ENCODE measurements around the gene BRINP3. TPM values are rescaled to one million over a fixed set of nuclear protein-coding genes. Genes with fewer than 3 reads are reported as not detected.

BRINP3 gene
- total and polyA plus RNA-seq, 3 experiments from 2014 or later: not detected

DNA sequence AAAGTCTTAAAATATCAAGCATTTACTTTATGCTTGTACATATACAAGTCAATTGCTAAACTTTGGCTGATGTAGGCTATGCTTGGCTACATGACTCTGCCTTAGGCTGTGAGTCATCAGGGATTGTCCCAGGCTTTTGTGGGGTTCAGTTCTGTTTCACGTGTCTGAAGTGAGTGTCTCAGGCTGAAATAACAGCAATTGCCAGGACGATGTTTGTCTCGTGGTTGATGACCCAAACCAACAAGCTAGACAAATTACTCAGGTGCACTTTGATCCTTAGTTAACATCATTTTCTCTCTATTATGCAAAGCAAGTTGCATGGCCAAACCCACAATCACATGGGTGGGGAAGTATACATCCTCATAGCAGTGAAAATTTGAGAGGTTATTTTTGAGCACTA is 410.1 kb downstream of the BRINP3 start:
- no peak overlapping the region for H3K27ac Mint-ChIP-seq
- H3K4me3 Mint-ChIP-seq: no peak overlapping the region
- H3K4me1 ChIP-seq (ENCODE audit: insufficient read depth, low read length): no peaks in the 10 kb centered on the region

DNA sequence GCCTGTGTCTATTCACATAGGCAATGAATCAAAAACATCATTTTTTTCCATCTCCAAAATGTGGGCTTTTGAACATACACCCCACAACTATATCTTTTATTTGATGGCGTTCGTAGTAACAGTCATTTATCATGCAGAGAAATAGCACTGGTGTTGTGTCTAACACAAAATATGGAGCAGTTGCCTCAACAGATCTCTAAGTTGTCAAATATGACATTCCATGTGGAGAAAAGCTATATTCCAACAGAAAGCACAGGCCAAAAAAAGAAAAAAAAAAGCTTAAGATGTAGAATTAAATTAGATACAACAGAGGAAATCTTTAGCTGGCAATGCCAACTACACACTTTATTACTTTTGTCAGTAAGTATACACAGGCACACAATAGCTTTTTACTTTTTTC is 411.7 kb downstream of the BRINP3 start:
- Histone ChIP-seq H3K27ac (ENCODE audit: low read depth, low read length) (no peak overlapping the region), H3K4me3 (ENCODE audit: low read length) (no peak overlapping the region), H3K27me3 (ENCODE audit: insufficient read depth, low read length, poor library complexity, severe bottlenecking) (no peaks in the 10 kb centered on the region), H3K9me3 (ENCODE audit: low read length) (no peaks in the 10 kb centered on the region), H3K4me1 (ENCODE audit: insufficient read depth, low read length) (no peaks in the 10 kb centered on the region), H3K36me3 (ENCODE audit: insufficient read depth, low read length) (no peaks in the 10 kb centered on the region)
- peaks cover 6 to 20% (median 10%) of the 10 kb centered on the region in 5 donors for H3K9me3 Mint-ChIP-seq
- no peaks in the 10 kb centered on the region for H3K4me1 Mint-ChIP-seq
- H3K27ac Mint-ChIP-seq: no peak overlapping the region
- ChIA-PET POLR2A (no interaction called here), CTCF (no interaction called here)
- DNase-seq: no peak
- no peak overlapping the region for H3K4me3 Mint-ChIP-seq
- H3K36me3 Mint-ChIP-seq: no peaks in the 10 kb centered on the region
- H3K27me3 Mint-ChIP-seq: peaks cover 0 to 1% of the 10 kb centered on the region in 2 donors

More for the DNA sequence above, 410.1 kb downstream of the BRINP3 start:
- Histone ChIP-seq H3K4me3 (ENCODE audit: low read length) (no peak overlapping the region), H3K27ac (ENCODE audit: low read depth, low read length) (no peak overlapping the region), H3K27me3 (ENCODE audit: insufficient read depth, low read length, poor library complexity, severe bottlenecking) (no peaks in the 10 kb centered on the region), H3K9me3 (ENCODE audit: low read length) (no peaks in the 10 kb centered on the region), H3K36me3 (ENCODE audit: insufficient read depth, low read length) (no peaks in the 10 kb centered on the region)
- no peak for DNase-seq
- H3K9me3 Mint-ChIP-seq: peaks cover 7 to 20% (median 15%) of the 10 kb centered on the region in 5 donors
- CTCF ChIA-PET: no interaction called here
- H3K27me3 Mint-ChIP-seq: no peaks in the 10 kb centered on the region
- POLR2A ChIA-PET: no interaction called here
- H3K4me1 Mint-ChIP-seq: no peaks in the 10 kb centered on the region
- no peaks in the 10 kb centered on the region for H3K36me3 Mint-ChIP-seq

DNA sequence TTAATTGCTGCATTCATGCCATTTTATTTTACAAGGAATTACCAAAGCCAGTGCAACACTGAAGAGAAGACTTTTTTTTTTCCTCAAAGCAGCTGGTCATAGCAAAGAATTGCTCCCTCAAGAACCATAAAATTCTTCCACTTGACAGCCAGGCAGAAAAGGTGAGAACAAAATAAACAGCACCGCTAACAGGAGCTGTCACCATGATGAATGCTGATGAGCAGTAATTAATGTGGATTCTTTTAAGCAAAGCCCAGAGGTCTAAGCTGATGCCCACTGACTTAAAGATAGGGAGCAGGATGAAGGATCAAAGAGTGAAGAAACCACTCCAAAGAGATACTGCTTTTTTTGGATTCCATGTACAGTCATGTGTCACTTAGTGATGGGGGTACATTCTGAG is 428.4 kb downstream of the BRINP3 start:
- H3K27me3 ChIP-seq (ENCODE audit: insufficient read depth, low read length, poor library complexity, severe bottlenecking): no peaks in the 10 kb centered on the region
- Mint-ChIP-seq H3K9me3 (peaks cover 3 to 30% (median 7%) of the 10 kb centered on the region in 5 donors), H3K27ac (no peak overlapping the region), H3K36me3 (no peaks in the 10 kb centered on the region), H3K4me1 (no peaks in the 10 kb centered on the region), H3K4me3 (no peak overlapping the region), H3K27me3 (no peaks in the 10 kb centered on the region)
- no peak overlapping the region for H3K4me3 ChIP-seq (ENCODE audit: low read length)
- H3K9me3 ChIP-seq (ENCODE audit: low read length): no peaks in the 10 kb centered on the region
- ChIA-PET CTCF (no interaction called here), POLR2A (no interaction called here)
- no peaks in the 10 kb centered on the region for H3K36me3 ChIP-seq (ENCODE audit: insufficient read depth, low read length)
- H3K4me1 ChIP-seq (ENCODE audit: insufficient read depth, low read length): no peaks in the 10 kb centered on the region
- DNase-seq: no peak
- H3K27ac ChIP-seq (ENCODE audit: low read depth, low read length): no peak overlapping the region
